NCI-H526 (cell line): Measurements from ENCODE around the gene HGF.

Experiments
- DNase-seq, 2 experiments: peaks; one replicate each; lab custom pipeline; 2025; lab: John Stamatoyannopoulos, UW

Gene HGF

GRCh38 chr7:81682873-81683272, 87.0 kb downstream of the HGF start:
- no peak for DNase-seq

- DNase-seq = no peak
Measured at GRCh38 chr7:81680120-81680519, 89.7 kb downstream of the HGF start.

DNA sequence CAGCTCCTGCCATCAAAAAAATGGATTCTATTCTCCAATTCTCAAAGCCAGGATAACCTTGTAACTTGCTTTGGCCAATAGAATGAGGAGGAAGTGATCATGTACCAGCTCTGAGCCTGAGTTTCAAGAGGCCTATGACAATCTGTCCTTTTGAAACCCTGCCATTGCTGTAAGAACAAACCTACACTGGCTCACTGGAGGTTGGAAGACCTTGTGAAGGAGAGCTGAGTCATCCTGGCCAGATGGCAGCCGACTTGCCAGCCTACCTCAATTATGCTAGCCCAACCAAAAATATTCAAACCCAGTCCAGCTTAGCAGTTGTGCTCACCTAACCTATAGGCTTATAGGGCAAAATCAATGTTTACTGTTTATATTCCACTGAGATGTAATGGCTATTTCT, 93.0 kb downstream of the HGF start:
- DNase-seq = no peak

DNA sequence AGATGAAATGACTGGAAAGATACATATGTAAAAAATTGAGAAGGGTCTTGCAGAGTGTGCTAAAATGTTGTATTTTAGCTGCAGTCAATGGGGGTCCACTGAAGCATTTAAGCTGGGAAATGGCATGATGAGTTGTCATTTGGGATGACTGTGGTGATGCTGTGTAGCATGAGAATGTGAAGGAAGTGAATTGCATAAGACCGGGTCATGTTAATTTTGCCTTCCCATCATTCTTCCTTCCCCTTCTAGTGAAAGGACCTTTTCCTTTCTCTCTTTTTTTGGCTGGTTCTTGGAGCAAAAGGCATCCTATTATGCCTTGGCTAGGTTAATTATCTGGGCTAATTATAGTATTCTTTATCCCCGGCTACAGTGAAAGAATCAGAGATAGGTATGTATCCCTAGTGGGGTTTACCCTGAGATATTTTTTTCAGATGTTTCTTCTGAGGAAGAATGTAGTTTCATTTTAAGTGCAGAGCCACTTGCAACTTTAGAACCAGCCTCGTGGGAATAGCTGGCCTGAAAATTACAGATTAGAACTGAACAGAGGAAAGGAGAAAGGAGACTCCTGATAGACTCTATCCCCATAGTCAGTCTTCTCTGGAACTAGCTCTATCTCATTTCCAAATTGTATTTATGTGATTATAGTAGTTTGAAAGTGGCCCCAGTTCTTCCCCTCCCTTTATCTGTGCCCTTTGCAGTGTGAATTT, 93.6 kb downstream of the HGF start:
- no peak for DNase-seq

GRCh38 chr7:81674431-81674830, 95.4 kb downstream of the HGF start:
- DNase-seq = no peak

- no peak for DNase-seq
Measured at GRCh38 chr7:81672872-81673271, 97.0 kb downstream of the HGF start.

GRCh38 chr7:81669476-81670105, 100.3 kb downstream of the HGF start:
- DNase-seq = no peak

GRCh38 chr7:81666209-81666608, 103.6 kb downstream of the HGF start:
- no peak for DNase-seq

- DNase-seq = no peak
Measured at GRCh38 chr7:81665236-81665635, 104.6 kb downstream of the HGF start.

DNA sequence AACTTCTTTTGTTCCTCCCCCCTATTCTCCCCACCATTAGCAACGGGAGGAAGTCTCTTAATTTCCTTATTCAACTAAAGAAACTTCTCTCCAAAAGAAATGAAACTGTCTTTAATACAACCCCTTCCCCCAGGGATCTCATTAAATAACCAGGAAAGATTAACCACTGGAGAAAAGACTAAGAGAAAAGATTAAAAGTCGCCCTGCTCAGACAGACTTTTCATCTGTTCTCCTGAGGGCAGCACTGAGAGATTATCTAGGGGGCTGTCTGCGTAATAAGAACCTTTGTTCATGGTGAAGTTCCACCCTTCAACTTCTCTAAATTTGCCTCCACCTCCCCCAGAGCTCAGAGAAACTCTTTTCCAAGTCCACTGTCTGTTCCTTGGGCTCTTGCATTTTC, 105.5 kb downstream of the HGF start:
- DNase-seq = no peak

GRCh38 chr7:81662531-81662930, 107.3 kb downstream of the HGF start:
- no peak for DNase-seq

GRCh38 chr7:81659697-81660395, 110.0 kb downstream of the HGF start:
- no peak for DNase-seq

GRCh38 chr7:81657551-81657950, 112.3 kb downstream of the HGF start:
- no peak for DNase-seq

GRCh38 chr7:81655271-81655670, 114.6 kb downstream of the HGF start:
- DNase-seq = no peak

DNA sequence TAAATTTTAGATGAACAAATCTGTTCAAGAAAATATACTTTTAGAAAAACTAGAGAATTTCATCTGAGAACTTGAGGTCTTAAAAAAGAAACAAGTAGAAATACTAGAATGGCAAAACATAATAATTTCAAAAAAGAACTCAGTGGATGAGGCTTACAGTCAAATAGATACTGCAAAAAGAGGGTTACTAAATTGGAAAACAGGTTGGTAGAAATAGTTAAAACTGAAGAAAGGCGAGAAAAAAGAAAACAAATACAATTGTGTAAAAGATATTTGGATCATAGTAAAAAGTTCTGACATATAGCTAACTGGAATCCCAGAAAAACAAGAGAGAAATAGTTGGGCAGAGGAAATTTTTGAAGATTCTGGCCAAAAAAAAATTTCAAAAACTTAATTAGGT, 117.6 kb downstream of the HGF start:
- DNase-seq = no peak
